Fibroblast of peridontal ligament (primary cell): ENCODE data around the gene RAMP3.
"Not testable (repeated sequence)": the region's sequence is repeated elsewhere in the genome, so short reads cannot be mapped to it uniquely, and the experiment has no call there.

Source experiments
- DNase-seq: peaks from one replicate; pipeline ENCODE4 v3.0.0-alpha.2; 2010; ENCODE audit errors: extremely low read depth

RAMP3 gene, protein sequence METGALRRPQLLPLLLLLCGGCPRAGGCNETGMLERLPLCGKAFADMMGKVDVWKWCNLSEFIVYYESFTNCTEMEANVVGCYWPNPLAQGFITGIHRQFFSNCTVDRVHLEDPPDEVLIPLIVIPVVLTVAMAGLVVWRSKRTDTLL

DNA sequence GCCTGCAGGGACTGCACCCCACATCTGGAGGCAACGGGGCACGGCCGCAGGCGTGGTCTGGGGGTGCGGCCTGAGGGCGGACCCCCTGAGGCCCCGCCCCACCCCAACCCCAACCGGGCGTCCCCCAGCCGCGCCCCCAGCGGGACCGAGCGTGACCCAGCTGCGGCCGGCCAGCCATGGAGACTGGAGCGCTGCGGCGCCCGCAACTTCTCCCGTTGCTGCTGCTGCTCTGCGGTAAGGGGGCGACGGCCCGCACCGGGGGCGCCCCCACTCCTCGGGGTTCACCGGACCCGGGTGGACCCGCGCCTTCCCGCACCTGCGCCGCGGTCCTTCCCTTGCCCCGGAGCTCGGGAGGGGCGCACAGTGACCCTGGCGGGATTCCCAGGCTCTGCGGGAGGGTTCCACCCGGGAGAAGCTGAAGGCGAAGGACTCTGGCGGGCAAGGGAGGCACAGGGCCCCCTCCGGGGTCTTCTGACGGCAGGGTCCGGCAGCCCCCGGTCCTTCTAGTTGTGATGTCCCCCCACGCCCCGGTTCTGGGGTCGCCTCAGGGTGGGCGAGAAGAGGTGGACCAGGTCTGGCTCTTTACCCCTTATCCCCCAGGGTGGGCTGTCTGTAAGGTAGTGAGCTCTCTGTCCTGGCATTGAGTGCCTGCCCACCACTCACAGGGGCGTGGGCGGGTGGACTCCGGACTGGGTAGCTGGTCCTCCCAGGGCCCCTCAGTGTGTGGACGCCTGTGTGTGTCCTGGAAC lies at the start of gene RAMP3:
RAMP3 (plus strand) TSS at position 139 of the 749 bp plus-strand sequence; CDS start at position 177, 38 bp downstream.
- DNase-seq = no peak

DNA sequence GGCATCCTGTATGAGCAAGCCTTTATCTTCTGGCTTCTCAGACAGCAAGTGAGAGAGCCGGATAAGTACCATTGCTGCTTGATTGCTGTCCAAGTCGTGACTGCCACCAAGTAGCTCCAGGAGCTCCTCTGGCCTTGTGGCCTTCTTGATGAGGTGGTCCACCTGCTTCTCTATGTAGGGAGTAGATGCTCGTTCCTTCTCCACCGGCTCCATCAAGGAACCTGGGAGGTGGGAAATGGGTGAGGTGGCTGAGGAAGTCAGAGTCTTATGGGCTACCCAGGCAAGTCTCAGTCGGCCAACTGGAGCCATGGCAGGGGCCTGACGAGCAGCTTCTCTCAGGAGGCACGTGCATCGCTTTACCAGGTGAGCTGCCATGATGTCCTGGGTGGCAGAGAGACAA lies 48.7 kb upstream of the RAMP3 start:
- no peak for DNase-seq

DNA sequence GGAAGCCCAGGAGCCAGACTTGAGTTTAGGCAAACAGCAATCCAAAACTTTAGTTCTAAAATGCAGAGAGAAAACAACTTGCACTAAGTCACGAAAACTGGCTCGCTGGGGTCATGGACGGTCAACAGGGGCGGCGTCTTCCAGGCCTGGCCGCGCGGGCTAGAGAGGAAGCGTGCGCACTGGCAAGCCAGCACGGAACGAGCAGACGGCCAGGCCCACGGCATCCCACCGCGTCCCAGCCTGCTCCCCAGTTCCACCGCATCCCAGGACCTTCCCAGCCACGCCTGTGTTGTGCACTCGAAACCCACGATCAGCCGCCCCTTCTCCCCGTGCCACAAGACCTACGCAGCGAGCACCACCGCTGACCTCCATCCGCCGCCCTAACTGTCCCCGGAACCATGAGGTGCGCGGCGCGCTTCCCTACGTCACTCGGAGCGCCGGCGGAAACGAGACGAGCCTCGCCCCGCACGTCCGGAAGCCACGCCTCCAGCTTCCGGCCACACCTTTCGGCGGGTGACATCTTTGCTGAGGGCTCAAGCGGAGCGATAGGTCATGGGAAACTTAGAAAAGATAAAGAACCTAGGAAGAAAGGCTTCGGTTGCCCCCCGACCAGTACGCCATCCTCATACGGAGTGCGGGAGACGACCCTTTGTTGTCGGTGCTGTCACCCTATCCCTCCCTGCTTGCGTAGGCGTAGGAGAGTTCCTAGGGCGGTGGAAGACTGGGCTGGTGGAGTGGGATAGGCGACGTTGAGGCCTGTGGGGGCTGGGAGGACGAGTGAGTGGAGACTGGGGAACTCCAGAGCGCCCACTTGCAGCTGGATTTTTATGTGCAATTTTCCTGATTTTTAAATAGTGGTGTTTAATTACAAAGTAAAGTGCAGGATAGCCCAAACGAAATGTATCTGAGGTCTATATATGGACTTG lies 46.0 kb upstream of the RAMP3 start, which contains the start of gene TBRG4:
TBRG4 (minus strand) TSS at position 400 of the 926 bp plus-strand sequence. CDS start 2,460 bp downstream, outside the sequence.
- DNase-seq = peak; percentile 90

DNA sequence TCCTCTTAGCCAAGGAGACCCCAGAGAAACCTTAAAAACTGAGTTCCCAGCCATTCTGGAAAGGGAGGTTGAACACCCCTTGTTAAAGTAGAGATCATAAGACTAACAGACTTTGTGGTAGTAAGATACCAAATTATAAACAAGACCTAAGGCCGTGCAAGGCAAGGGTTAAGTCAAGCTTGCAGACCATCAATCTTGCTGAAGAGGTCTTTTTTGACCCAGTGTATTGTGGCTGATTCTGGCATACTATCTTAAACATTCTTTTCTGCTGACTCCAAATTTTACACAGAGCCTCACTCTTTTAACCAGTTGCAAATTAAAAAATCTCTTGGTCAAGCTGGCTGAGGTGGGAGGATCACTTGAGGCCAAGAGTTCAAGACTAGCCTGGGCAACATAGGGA lies 44.9 kb upstream of the RAMP3 start:
- peak; percentile 29 for DNase-seq

DNA sequence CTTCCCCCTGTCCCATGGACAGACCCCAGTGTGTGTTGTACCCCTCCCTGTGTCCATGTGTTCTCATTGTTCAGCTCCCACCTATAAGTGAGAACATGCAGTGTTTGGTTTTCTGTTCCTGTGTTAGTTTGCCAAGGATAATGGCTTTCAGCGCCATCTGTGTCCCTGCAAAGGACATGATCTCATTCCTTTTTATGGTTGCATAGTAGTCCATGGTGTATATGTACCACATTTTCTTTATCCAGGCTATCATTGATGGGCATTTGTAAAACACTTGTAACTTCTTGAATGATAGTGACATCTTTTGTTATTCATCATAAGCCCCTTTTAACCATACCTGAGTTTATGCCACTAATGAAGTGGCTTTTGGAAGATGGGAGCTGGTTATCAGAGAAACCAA lies 43.3 kb upstream of the RAMP3 start:
- DNase-seq = not testable (repeated sequence)

DNA sequence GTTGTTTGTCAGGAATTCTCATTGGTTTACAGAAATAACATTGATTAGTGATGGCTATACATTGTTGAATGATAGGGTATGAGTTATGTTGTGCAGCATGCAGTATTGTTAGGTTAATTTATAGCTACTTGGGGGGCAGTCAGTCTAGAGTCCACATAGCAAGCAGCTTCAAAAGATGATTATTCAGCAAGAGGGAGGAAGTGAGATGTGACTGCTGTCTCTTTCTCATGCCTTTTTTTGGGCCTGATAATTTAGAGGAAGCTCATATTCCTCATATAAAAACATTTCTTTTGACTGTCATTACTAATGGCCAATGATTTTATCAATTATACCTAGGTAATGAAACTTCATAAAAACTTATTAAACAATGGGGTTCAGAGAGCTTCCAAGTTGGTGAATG lies 42.7 kb upstream of the RAMP3 start:
- no peak for DNase-seq

DNA sequence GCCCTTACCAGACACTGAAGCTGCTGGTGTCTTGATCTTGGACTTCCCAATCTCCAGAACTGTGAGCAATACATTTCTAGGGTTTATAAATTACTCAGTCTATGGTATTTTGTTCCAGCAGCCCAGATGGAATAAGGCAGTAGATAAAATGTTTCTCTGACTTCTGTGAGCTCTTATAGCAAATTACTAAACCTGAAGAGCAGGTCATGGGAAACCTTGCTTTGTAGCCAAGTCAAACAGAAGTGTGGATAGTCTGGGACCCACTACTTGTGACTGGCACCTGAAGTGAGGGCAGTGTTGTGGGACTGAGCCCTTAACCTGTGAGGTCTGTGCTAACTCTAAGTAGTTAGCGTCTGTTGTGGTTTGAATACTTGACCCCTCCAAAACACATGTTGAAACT lies 41.5 kb upstream of the RAMP3 start:
- DNase-seq = no peak

DNA sequence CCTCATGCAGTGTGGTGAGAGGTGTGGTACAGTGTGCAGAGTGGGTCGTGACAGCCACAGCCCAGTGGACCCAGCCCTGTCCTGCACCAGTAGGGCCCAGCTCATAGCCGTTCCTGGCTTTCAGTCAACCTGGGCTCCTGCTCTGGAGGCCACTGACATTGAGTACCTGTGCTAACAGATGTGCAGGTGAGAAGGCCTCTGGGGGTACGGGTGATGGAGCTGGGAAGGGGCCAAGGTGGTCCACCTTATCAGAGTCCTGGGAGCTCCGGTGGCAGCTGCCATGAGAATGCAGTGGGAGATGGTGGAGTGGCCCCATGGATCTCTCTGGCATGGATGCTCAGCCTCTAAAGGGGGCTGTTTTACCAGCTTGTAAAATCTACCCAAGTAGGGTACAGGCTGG lies 40.0 kb upstream of the RAMP3 start:
- DNase-seq = no peak

DNA sequence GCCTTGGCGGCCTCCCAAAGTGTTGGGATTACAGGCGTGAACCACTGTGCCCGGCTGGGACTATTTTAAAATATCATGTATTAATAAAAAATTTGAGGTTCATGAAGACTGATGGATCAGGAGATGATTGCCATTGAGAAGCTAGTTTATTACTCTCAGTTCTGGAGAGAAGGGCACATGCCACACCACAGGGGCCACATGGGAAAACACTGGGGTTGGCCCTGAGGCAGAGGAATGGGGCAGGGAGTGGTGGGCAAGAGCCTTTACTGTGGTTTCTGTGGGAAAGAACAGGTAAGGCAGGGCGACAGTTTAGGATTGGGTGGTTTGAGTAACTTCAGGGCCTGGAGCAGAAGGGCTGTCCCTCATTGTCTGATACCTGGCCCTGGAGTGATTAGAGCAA lies 39.3 kb upstream of the RAMP3 start:
- DNase-seq = no peak

DNA sequence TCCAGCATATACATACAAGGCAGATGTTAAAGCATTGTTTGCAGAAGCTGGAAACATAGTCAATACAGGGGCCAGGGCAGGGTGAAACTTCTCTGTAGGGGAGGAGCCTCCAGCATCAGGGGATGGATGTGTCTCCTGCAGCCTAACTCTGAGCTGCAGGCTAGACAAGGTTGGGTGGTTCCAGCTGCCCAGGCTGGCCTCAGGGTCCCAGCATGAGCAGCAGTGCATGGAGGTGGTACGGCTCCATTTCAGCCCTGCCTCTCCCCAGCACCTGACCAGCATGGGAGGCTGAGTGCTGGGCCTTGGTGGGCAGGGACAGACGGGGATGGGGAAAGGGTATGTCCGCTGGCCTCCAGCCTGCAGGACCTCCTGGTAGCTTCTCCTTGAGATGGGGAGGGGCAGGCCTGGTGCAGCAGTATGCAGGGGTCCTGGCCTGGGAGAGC lies 38.7 kb upstream of the RAMP3 start:
- DNase-seq = no peak

DNA sequence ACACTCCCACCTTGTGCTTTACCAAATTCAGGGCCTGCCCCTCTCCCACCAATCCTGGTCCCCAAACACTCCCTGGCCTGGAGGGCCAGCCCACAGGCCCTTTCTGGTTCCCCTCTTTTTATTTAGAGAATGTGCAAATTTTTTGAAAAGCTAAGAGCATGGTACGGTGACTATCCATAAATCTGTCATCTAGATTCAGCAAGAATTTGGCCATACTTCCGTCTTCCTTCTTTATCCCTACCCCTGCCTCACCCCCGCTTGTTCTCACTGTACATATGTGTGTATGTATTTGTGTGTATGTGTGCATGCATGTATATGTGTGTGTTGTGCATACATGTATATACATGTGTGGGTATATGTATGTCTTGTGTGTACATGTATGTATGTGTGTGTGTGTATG lies 38.0 kb upstream of the RAMP3 start:
- DNase-seq = no peak

DNA sequence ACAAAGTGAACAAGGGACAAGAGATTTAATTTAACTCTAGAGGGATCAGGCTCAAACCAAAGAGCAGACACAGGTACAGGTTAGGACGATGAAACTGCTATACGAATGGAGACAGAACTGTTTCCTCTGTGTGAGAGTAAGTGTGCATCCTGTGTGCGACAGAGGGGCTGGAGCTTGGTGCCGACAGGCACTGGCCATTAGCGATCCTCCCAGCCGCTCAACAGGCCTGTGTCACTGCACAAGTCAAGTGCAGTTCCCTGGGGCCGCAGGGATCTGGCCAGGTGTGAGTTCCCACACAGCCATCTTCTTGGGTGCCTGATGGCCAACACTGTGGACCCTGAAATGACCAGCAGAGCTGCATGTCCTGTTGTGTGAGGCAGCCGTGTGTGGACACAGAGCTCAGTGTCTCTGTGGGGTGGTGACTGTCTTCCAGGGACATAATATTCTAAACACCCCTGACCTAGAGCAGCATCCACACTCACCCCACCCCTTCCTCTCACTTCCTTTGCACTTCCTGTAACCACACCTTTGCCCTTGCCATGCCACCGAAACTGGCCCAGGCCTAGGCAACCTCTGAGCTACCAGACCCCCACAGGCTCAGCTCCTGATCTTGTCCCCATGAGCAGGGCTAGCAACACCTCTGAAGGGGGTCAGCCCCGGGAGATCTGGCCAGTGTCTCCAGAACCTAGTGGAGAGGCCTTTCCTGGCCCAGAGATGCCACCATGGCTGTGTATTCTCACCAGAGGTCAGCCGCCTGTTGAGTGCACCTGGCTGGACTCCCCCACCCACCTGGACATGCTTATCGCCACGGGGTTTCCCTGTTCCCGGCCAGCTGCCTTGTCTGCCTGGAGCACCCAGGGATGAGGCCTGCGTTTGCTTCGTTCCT lies 34.4 kb upstream of the RAMP3 start:
- DNase-seq = no peak

DNA sequence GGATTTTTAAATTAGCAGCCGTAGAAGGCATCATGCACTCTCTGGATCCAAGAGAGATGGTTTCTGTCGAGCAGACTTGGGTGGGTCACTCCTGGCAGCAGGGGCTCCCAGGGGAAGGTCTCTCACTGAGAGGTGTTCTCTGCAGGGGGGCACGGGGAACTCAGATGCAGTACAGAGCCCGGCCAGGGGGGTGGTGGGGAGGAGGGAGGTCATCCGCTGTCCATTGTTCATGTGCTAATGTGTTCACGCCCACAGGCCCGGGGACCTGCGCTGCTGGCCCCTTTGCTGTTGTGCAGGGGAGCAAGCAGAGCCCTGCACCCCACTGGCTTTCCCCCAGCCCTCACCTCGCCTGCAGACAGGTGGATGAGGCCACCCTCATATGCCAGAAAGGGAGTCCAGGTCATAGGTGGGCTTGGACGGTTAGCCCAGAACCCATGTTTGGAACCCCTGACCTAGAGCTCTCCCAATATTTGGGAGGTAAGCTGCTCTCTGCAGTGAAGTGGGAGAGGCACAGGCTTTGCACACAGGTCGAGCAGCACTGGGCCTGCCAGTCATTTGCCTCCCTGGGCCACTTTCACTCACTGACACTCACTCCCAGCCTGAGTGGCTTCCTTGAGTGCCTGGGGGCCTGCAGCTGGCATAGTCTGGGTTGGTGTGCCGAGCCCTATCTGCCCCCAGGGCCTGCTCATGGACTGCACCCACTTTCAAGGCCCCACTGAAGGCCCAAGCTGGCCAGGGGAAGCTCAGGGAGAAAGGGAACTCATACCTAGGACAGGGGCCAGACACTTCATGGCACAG lies 33.5 kb upstream of the RAMP3 start:
- no peak for DNase-seq

DNA sequence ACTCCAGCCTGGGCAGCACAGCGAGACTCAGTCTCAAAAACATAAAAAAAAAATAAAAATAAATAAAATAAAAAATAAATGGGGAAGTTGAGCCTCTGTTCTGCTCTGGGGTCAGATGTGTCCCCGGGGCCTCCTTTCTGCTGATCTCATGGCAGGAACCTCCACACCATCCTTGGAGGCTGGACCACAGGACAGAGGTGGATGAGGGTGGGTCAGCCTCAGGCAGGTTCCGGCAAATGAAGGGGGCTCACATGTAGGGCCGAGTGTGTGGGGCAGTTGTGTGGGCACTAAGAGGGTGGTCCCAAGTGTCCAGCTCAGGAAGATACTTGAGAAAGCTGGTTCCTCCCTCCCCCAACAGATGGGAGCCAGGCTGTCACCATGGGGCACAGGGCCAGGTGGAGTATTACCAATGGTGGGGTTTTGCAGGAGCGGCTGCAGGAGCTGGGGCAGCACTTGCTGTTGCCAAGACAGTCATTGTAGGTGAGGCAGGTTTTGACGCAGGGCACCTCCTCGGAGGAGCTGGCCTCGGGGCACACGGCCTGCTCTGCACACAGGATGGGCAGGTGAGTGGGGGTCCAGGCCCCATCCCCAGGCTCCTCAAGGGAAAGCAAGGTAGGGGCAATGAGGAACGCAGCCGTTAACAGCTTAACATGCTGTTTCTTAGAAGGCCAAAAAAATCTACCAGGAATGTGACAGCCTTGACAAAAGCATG lies 32.2 kb upstream of the RAMP3 start:
- no peak for DNase-seq

DNA sequence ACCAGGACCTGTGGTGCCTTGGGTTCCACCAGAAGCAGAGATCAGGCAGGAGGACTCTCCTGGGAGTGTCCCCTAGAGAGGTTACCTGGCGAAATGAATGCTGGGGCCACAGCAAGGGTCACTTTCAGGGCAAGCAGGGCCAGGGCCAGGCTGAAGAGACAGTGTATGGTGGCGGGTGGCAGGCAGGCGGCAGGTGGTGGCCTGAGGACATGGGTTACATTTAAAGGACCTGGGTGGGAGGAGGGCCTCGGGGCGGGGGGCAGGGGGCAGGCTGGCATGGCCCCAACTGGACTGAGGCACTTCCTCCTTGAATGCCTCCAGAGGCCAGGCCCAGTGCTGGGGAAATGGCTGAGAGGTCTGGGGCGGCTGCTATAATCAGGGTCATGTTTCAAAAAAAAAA lies 31.4 kb upstream of the RAMP3 start:
- DNase-seq = no peak

DNA sequence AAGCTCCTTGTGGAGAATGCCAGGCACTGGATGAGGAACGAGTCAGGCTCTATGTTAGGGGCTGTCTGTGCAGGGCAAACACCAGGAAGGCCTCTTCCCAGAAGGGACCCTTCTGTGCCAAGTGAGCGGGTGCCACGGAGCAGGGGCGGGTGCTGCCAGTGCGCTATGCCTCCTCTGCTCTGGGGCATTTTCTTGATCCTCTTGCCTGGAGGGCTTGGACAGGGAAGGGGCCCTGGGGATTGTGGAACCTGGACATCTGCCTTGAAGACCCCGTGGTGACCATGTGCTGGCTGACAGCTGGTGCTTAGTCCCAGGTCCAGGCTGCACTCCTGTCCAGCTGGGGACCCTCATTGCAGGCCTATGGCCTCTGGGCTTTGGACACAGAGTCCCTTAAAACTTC lies 30.7 kb upstream of the RAMP3 start:
- no peak for DNase-seq

DNA sequence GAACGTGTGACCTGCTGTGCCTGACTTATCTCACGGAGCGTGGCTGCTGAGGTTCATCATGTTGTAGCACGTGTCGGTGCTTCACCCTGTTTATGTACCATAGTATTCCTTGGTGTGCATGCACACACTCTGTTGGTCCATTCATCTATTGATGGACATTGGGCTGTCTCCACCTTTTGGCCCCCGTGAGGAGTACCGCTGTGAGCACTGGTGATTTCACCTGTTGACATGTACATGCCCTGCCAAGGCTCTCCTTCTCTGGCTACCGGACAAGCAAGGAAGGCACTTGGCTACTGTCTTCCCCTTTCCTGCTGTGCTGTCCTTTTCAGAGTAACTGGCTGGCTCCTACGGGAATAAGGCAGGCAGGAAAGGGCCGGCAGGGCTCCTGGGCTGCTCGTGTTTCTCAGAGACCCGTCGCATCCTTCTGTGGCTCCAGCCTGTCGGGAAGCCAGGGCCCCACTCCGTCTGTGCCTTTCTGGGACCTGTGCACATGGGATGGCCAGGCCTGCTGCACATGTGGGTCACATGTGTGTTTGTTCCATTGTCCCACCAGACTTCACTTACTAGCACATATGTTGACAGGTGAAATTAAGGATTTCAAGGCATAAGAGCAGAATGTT lies 28.3 kb upstream of the RAMP3 start:
- no peak for DNase-seq

DNA sequence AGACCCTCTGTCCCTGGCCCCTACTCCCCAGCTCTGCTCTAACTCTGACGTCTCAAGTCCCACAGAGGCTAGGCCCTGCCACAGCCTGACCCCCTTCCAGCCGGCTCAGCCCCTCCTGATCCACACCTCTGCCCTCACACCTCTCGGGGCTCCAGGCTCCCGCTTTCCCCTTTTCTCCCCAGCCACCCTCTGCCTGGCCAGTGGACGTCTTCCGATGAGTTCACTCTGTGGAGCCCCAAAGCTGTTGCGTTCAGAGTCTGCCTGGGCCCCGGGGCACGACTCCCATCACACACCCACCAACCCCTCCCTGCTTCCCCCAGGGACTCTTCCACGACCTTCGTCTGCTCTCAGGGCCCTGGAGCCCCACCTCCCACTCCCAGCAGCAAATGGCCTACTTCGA lies 27.7 kb upstream of the RAMP3 start:
- no peak for DNase-seq

DNA sequence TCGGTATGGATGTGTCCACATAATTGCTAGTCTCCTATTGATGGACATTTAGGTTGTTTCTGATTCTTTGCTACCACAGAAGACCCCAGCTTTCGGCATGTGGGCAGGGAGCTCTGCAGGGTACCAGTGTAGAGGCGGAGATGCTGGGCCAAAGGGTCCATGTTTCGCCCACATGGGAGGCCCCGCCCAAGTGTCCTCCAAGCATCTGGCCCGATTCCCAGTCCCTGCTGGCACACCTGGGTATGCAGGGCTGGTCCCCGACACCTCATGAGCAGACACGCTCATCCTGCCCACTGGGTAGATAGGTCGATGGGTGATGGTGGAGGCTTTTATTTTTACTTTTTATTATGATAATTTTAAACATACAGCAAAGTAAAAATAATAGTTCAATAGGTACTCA lies 26.7 kb upstream of the RAMP3 start:
- DNase-seq = no peak

DNA sequence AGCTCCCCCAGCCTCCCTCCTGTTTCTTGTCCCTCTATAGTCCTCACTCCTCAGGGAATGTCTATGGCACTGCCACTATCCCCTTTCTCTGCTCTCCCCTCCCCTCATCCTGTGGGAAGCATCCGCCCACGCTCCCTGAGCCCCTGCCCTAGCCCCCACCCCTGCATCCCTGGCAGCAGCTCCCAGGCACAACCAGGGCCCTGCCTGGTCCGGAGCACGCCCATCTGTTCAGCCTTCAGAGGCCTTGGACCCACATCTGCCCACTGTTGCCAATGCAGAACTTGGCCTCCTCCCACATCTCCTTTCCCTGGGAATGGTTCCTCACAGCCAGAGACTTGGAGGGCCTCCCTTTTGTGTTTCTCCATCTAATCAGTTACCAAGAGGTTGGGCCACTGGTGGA lies 25.7 kb upstream of the RAMP3 start:
- DNase-seq = no peak
